ENCODE measurements around the gene SCN5A.

DNA sequence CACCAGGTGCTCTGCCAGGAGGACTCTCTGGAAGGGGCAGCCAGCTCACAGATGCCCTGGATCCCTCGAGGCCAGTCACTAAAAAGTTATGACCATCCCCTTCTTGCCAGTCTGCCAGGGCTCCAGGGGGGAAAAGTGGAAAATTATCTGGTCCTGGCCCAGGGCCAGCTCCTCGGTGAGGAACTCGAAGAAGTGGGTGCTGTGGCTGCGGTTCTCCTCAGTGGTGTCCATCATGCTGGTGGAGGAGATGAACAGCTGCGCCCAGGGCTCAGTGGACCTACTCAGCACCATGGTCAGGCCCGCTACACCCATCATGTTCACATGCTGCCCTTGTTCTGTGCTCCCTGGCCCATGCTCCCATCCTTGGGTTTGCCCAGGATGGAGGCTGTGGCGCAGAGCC lies 134.1 kb downstream of the SCN5A start:
- TF ChIP-seq, protein P1, sequence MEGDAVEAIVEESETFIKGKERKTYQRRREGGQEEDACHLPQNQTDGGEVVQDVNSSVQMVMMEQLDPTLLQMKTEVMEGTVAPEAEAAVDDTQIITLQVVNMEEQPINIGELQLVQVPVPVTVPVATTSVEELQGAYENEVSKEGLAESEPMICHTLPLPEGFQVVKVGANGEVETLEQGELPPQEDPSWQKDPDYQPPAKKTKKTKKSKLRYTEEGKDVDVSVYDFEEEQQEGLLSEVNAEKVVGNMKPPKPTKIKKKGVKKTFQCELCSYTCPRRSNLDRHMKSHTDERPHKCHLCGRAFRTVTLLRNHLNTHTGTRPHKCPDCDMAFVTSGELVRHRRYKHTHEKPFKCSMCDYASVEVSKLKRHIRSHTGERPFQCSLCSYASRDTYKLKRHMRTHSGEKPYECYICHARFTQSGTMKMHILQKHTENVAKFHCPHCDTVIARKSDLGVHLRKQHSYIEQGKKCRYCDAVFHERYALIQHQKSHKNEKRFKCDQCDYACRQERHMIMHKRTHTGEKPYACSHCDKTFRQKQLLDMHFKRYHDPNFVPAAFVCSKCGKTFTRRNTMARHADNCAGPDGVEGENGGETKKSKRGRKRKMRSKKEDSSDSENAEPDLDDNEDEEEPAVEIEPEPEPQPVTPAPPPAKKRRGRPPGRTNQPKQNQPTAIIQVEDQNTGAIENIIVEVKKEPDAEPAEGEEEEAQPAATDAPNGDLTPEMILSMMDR (conservative IDR thresholded peaks at IDR 0.05; ENCODE audit: low read depth in 2 of 2) = no peak
- TF ChIP-seq, protein P2, sequence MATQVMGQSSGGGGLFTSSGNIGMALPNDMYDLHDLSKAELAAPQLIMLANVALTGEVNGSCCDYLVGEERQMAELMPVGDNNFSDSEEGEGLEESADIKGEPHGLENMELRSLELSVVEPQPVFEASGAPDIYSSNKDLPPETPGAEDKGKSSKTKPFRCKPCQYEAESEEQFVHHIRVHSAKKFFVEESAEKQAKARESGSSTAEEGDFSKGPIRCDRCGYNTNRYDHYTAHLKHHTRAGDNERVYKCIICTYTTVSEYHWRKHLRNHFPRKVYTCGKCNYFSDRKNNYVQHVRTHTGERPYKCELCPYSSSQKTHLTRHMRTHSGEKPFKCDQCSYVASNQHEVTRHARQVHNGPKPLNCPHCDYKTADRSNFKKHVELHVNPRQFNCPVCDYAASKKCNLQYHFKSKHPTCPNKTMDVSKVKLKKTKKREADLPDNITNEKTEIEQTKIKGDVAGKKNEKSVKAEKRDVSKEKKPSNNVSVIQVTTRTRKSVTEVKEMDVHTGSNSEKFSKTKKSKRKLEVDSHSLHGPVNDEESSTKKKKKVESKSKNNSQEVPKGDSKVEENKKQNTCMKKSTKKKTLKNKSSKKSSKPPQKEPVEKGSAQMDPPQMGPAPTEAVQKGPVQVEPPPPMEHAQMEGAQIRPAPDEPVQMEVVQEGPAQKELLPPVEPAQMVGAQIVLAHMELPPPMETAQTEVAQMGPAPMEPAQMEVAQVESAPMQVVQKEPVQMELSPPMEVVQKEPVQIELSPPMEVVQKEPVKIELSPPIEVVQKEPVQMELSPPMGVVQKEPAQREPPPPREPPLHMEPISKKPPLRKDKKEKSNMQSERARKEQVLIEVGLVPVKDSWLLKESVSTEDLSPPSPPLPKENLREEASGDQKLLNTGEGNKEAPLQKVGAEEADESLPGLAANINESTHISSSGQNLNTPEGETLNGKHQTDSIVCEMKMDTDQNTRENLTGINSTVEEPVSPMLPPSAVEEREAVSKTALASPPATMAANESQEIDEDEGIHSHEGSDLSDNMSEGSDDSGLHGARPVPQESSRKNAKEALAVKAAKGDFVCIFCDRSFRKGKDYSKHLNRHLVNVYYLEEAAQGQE (IDR thresholded peaks at IDR 0.05; ENCODE audit: unreplicated experiment) = no peak
- TF ChIP-seq EZH2 (IDR thresholded peaks at IDR 0.05; ENCODE audit: low read depth, unreplicated experiment) (no peak), ZNF114 (CRISPR knock-in tag; IDR thresholded peaks at IDR 0.05) (no peak), POLR2AphosphoS5 (IDR thresholded peaks at IDR 0.05; ENCODE audit: low read depth) (no peak), EZH2phosphoT487 (IDR thresholded peaks at IDR 0.05; ENCODE audit: unreplicated experiment) (no peak), STAT1 (IDR thresholded peaks at IDR 0.05; ENCODE audit: unreplicated experiment) (no peak), CREB1 (CRISPR knock-in tag; IDR thresholded peaks at IDR 0.05; ENCODE audit: low read depth) (no peak)
